ENCODE results near the gene TLE7. TPM values are rescaled to one million over a fixed set of nuclear protein-coding genes. Genes with fewer than 3 reads are reported as not detected.

The TLE7 gene
- polyA plus RNA-seq, 1 of the 3 experiments (the other 2 are of a cell fraction), result not detected

DNA sequence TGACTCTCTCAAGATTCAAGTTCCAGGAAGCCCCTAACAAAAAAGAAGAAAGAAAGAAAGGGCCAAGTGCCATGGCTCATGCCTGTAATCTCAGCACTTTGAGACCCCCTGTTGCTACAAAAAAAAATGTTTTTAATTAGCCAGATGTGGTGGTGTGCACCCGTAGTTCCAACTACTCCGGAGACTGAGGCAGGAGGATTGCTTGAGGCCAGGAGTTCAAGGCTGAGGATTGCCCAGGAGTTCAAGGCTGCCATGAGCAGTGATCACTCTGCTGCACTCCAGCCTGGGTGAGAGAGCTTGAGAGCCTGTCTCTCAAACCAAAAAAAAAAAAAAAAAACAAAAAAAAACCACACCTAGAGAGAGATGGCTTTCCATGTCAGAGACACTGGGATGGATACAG, 18.8 kb downstream of the TLE7 start:
- POLR2A ChIA-PET, result no interaction called here

More for the DNA sequence above, 18.8 kb downstream of the TLE7 start:
- Histone ChIP-seq H3K9ac (no peak overlapping the region), H3K4me2 (no peak overlapping the region), H3F3A (replicated peaks; ENCODE audit: insufficient read depth) (no peaks in the 10 kb centered on the region), H3K9me3 (no peaks in the 10 kb centered on the region), H3K36me3 (replicated peaks in 1 of 2; ENCODE audit: control insufficient read depth in 1 of 2, insufficient read depth in 2 of 2, low read length in 1 of 2) (no peaks in the 10 kb centered on the region), H4K20me1 (ENCODE audit: insufficient read depth) (no peaks in the 10 kb centered on the region), H3K27ac (ENCODE audit: low read depth in 2 of 2, low read length in 1 of 2) (no peak overlapping the region), H3K4me1 (ENCODE audit: control insufficient read depth in 1 of 2, insufficient read depth in 2 of 2, low read depth in 1 of 2, low read length in 1 of 2) (no peaks in the 10 kb centered on the region; a peak in 1 of 4 replicates), H3K27me3 (ENCODE audit: insufficient read depth) (peaks cover 17% of the 10 kb centered on the region; the same call in 1 of the 2 replicates), H3K9me2 (no peaks in the 10 kb centered on the region), H3K79me2 (ENCODE audit: insufficient read depth) (no peaks in the 10 kb centered on the region), H2AFZ (ENCODE audit: low read depth) (no peak overlapping the region), H3K4me3 (ENCODE audit: low read depth in 2 of 2, low read length in 1 of 2) (no peak overlapping the region)
- no peak for DNase-seq
- TF ChIP-seq MXI1 (IDR thresholded peaks at IDR 0.05; ENCODE audit: low read depth, low read length) (no peak), SMC3 (IDR thresholded peaks at IDR 0.05; ENCODE audit: low read depth, low read length) (no peak), SIN3A (IDR thresholded peaks at IDR 0.05; ENCODE audit: borderline replicate concordance, low read depth, low read length) (no peak), NRF1 (IDR thresholded peaks at IDR 0.05; ENCODE audit: low read depth, low read length) (no peak), TCF12 (IDR thresholded peaks at IDR 0.05) (no peak), EZH2phosphoT487 (IDR thresholded peaks at IDR 0.05; ENCODE audit: borderline replicate concordance, low read depth) (no peak), TAF1 (IDR thresholded peaks at IDR 0.05; ENCODE audit: borderline replicate concordance, low read depth, low read length) (no peak), RFX5 (IDR thresholded peaks at IDR 0.05; ENCODE audit: low read length) (no peak), EP300 (IDR thresholded peaks at IDR 0.05; ENCODE audit: borderline replicate concordance in 1 of 2, low read depth in 1 of 2, low read length in 1 of 2) (no peak), FOXJ3 (CRISPR knock-in tag; IDR thresholded peaks at IDR 0.05) (no peak)
- TF ChIP-seq, protein P1, sequence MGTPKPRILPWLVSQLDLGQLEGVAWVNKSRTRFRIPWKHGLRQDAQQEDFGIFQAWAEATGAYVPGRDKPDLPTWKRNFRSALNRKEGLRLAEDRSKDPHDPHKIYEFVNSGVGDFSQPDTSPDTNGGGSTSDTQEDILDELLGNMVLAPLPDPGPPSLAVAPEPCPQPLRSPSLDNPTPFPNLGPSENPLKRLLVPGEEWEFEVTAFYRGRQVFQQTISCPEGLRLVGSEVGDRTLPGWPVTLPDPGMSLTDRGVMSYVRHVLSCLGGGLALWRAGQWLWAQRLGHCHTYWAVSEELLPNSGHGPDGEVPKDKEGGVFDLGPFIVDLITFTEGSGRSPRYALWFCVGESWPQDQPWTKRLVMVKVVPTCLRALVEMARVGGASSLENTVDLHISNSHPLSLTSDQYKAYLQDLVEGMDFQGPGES (IDR thresholded peaks at IDR 0.05; ENCODE audit: low read depth, low read length), result no peak
- TF ChIP-seq, protein P2, sequence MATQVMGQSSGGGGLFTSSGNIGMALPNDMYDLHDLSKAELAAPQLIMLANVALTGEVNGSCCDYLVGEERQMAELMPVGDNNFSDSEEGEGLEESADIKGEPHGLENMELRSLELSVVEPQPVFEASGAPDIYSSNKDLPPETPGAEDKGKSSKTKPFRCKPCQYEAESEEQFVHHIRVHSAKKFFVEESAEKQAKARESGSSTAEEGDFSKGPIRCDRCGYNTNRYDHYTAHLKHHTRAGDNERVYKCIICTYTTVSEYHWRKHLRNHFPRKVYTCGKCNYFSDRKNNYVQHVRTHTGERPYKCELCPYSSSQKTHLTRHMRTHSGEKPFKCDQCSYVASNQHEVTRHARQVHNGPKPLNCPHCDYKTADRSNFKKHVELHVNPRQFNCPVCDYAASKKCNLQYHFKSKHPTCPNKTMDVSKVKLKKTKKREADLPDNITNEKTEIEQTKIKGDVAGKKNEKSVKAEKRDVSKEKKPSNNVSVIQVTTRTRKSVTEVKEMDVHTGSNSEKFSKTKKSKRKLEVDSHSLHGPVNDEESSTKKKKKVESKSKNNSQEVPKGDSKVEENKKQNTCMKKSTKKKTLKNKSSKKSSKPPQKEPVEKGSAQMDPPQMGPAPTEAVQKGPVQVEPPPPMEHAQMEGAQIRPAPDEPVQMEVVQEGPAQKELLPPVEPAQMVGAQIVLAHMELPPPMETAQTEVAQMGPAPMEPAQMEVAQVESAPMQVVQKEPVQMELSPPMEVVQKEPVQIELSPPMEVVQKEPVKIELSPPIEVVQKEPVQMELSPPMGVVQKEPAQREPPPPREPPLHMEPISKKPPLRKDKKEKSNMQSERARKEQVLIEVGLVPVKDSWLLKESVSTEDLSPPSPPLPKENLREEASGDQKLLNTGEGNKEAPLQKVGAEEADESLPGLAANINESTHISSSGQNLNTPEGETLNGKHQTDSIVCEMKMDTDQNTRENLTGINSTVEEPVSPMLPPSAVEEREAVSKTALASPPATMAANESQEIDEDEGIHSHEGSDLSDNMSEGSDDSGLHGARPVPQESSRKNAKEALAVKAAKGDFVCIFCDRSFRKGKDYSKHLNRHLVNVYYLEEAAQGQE (IDR thresholded peaks at IDR 0.05; ENCODE audit: low read depth, low read length), result no peak
- TF ChIP-seq, protein P3, sequence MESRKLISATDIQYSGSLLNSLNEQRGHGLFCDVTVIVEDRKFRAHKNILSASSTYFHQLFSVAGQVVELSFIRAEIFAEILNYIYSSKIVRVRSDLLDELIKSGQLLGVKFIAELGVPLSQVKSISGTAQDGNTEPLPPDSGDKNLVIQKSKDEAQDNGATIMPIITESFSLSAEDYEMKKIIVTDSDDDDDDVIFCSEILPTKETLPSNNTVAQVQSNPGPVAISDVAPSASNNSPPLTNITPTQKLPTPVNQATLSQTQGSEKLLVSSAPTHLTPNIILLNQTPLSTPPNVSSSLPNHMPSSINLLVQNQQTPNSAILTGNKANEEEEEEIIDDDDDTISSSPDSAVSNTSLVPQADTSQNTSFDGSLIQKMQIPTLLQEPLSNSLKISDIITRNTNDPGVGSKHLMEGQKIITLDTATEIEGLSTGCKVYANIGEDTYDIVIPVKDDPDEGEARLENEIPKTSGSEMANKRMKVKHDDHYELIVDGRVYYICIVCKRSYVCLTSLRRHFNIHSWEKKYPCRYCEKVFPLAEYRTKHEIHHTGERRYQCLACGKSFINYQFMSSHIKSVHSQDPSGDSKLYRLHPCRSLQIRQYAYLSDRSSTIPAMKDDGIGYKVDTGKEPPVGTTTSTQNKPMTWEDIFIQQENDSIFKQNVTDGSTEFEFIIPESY (IDR thresholded peaks at IDR 0.05; ENCODE audit: borderline replicate concordance, low read depth), result no peak
- 5% methylated on average over 2 of the region's 2 CpGs for WGBS (ENCODE audit: low lambda C conversion rate)
- CTCF ChIA-PET, result interaction anchor here (1.0 to 1.6 kb wide), 5 partner anchors 10 to 79 kb away, joined by 3 to 11 read pairs (median 4); no protein-coding TSS in a partner anchor

Measured in SK-N-SH (cell line).